AG10803 (cell line): ENCODE measurements around the gene ARHGAP10.

Source experiments
- DNase-seq: peaks from one replicate; pipeline ENCODE4 v3.0.0; 2010; ENCODE audit warnings: low read depth
- H3K4me3 ChIP-seq: 2 replicates; pipeline ENCODE4 v1.5.1; 2011; ENCODE audit warnings: mild to moderate bottlenecking, low read length, control low read depth
- TF ChIP-seq, protein P1 (sequence below): conservative IDR thresholded peaks from 2 replicates; pipeline ENCODE4 v1.5.1; 2011; ENCODE audit warnings: mild to moderate bottlenecking, low read length, control low read depth, inconsistent platforms

Gene ARHGAP10

DNA sequence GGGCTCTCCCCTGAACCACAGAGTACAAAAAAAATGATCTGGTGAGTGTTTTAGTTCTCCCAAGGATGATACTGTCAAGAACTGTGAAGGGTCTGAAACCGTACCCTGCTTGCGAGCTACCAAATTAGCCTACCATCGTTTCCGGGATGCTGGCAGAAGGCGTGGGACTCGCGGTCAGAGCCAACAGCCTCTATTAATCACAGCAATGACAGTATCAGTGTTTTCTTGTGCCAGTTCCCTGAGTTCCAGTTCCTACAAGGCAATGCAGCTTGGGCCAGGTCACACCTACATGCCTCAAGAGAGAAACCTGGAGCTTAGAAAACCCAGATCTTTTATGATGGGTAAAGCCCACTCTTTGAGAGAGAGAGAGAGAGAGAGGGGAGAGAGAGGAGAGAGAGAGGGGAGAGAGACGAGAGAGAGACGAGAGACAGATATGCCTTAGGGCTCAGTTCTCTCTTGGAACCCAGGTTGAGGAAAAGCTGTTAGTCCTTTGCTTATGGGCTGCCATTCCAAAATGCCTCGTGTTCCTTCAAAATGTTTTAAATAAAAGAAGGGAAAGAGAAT is 327.8 kb downstream of the ARHGAP10 start:
- TF ChIP-seq, protein P1, sequence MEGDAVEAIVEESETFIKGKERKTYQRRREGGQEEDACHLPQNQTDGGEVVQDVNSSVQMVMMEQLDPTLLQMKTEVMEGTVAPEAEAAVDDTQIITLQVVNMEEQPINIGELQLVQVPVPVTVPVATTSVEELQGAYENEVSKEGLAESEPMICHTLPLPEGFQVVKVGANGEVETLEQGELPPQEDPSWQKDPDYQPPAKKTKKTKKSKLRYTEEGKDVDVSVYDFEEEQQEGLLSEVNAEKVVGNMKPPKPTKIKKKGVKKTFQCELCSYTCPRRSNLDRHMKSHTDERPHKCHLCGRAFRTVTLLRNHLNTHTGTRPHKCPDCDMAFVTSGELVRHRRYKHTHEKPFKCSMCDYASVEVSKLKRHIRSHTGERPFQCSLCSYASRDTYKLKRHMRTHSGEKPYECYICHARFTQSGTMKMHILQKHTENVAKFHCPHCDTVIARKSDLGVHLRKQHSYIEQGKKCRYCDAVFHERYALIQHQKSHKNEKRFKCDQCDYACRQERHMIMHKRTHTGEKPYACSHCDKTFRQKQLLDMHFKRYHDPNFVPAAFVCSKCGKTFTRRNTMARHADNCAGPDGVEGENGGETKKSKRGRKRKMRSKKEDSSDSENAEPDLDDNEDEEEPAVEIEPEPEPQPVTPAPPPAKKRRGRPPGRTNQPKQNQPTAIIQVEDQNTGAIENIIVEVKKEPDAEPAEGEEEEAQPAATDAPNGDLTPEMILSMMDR: no peak

DNA sequence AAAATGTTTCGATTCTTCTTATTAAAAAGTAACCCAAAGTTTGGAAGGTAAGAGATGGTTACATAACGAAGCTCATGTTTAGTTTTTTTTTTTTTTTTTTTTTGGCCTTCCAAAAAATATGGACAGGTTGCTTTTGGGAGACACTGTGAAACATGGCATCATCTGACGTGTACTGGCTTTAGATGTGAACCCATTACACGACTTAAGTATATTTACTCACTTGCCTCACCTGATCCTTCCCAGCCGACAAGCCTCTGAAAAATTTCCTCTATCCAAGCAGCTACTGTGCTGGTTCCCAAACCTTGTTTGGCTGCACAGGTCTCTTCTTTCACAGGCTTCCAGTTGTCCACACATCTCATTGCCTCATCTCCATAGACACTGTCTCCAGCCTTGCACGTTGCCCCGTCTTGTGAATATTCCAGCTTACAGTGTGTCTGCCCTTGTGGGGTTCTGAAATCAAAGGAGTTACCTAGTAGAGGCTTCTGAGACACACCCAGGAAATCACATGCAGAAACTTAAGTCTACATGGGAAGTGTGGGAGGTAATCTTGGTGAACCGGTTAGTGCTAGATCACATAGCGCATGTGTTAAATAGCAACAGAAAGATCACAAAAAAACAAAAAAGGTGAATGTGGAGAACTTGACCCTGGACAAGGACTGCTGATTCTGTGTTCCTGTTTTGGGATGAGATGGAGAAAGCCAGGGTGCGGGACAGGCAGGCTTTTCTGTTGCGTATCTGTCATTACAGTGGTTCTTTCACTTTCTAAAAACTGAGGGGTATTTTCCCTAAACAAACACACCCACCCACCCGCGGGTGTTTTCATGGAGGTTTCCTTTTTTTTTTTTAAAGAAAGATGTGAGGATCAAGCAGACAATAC is 328.6 kb downstream of the ARHGAP10 start:
- TF ChIP-seq, protein P1: no peak
- H3K4me3 ChIP-seq: no peak overlapping the region
- DNase-seq: no peak

More for the DNA sequence above, 327.8 kb downstream of the ARHGAP10 start:
- H3K4me3 ChIP-seq: no peak overlapping the region
- DNase-seq: no peak

DNA sequence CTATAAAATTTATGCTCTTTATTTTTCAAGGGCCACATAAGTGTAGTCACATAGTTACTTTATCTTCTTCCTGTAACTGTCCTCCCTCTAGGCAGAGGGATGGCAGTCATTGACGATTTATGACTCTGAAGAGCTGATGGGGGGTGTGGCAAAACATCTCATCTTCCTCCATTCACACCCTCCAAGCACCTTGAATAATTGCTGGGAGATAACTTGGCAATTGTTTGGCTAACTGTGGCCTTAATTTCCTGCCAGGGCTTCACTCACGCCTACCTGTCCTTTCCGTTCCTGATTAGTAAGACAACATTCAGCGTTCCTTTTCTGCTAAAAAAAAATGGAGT is 329.2 kb downstream of the ARHGAP10 start:
- H3K4me3 ChIP-seq: no peak overlapping the region
- no peak for DNase-seq
- TF ChIP-seq, protein P1: no peak

DNA sequence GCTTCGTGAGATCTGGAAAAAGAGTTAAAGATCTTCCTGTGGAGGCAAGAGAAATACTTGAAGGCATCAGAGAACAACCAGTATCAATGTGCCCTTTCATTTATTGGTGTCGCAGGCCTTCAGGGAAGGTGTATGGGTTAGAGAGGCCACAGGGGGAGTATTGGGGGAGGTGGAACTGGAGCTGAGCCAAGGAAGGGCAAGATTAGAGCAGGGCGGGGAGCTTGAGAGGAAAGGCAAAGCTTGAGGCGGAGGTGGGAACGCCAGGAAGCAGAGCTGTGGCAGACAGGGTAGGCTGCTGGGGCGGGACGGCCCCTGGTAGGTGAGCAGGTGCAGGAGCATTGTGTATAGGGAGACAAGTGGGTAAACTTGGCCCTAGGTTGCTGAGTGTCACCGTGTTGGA is 329.9 kb downstream of the ARHGAP10 start:
- TF ChIP-seq, protein P1: no peak
- DNase-seq: no peak
- no peak overlapping the region for H3K4me3 ChIP-seq

DNA sequence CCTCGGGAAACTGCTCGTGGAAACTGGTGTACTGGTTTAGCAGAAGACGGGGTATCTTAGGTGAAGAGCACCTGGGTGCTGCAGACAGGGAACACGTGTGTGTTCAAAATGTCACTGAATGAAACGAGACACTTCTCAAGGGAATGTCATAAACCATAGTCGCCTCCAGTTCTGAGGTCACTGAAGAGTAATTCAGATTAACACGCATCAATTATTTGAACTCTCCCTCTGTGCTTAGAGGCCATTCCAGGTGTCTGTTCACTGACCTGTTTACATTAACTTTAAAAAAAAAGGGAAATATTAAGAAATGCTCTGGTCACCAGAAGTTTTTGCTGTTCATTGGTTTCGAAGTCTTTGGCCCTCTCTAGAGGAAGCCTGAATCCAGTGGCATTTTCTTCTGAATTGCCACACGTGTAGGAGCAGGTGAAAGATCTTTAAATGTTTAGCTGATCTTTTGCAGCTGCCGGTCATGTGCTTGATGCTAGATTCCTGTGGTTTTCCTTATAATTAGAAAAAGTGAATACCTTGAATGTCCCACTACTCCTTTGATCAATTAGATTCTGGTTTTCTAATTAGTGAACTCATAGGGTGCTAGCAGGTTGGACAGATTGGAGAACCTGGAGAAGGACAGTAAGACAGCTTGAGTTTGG is 330.5 kb downstream of the ARHGAP10 start:
- no peak overlapping the region for H3K4me3 ChIP-seq
- TF ChIP-seq, protein P1: no peak
- no peak for DNase-seq

DNA sequence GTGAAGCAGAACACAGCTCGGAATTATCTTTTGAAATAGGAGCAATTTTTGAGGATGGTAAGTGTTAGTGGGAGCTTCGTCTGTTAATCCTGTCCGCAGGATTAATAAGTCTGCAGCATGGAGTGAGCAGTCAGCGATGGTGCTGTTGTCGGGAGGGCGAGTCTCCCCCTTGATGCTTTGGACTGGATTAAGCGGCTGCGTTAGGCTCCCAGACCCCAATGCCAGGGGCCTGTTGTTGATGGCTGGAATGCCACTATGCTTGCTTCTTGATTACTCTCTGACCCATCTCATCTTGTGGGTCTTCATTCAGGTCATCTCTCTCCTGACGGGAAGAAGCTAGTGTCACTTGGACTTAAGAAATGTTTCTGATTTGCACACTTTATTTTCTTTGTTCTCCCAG is 332.6 kb downstream of the ARHGAP10 start:
- no peak overlapping the region for H3K4me3 ChIP-seq
- no peak for DNase-seq
- TF ChIP-seq, protein P1: no peak

DNA sequence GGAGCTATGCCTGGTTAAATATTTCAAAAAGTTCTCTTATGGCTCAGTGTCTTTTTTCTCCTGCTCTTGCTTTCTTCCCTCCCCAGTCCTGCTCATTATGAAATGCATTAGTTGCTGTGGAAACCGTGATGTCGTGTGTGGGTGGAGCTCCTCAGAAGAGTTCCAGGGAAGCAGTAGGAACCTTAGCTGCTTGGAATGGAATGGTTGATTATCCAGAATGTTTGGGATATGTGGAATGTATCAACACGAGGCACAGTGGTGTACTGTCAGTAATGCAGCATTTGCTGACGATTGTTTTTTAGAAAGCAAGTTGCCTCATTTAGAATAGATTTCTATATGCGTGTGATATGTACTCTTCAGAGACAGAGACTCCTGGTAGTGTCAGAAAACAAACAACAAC is 333.2 kb downstream of the ARHGAP10 start:
- DNase-seq: peak; percentile 90
- TF ChIP-seq, protein P1: no peak
- H3K4me3 ChIP-seq: no peak overlapping the region
